Transverse colon (tissue), 3 donors: Measurements from ENCODE around the gene UPP2.

Experiments
- POLR2A ChIP-seq: fragments of 450-650 bp; IDR thresholded peaks from one replicate; pipeline ENCODE4 v1.6.1; 2016; ENCODE audit warnings: antibody characterized with exemption, mild to moderate bottlenecking, moderate library complexity
- TF ChIP-seq, protein P1 (sequence below), 5 experiments: fragments of 200-600 bp in 3 of 5; fragments of 450-650 bp in 2 of 5; sonication (generic) in 3 of 5; IDR thresholded peaks; 1 replicate in 2 of 5; 2 replicates in 3 of 5; pipeline ENCODE4 v1.5.1; 2016 to 2017; ENCODE audit warnings: antibody characterized with exemption in 5 of 5, inconsistent platforms in 3 of 5, mild to moderate bottlenecking in 2 of 5, moderate library complexity in 1 of 5

GRCh38 chr2:158142165-158142564, 40.5 kb downstream of the UPP2 start:
- TF ChIP-seq POLR2A, result no peak
- TF ChIP-seq, protein P1, sequence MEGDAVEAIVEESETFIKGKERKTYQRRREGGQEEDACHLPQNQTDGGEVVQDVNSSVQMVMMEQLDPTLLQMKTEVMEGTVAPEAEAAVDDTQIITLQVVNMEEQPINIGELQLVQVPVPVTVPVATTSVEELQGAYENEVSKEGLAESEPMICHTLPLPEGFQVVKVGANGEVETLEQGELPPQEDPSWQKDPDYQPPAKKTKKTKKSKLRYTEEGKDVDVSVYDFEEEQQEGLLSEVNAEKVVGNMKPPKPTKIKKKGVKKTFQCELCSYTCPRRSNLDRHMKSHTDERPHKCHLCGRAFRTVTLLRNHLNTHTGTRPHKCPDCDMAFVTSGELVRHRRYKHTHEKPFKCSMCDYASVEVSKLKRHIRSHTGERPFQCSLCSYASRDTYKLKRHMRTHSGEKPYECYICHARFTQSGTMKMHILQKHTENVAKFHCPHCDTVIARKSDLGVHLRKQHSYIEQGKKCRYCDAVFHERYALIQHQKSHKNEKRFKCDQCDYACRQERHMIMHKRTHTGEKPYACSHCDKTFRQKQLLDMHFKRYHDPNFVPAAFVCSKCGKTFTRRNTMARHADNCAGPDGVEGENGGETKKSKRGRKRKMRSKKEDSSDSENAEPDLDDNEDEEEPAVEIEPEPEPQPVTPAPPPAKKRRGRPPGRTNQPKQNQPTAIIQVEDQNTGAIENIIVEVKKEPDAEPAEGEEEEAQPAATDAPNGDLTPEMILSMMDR (IDR thresholded peaks at IDR 0.05), result no peak
